Gastroesophageal sphincter (tissue), 4 donors: Measurements from ENCODE around the gene ENPEP. TPM values are rescaled to one million over a fixed set of nuclear protein-coding genes. Genes with fewer than 3 reads are reported as not detected.

Experiments used
- ATAC-seq: fragments of 150-250 bp; one replicate; pipeline ENCODE4 v1.9.1; 2016; ENCODE audit warnings: mild to moderate bottlenecking, moderate library complexity
- H3K27ac ChIP-seq, 4 donors: fragments of 200-600 bp; sonication (generic) in 3 of 4; 1 replicate in 3 of 4; 2 replicates in 1 of 4; pipeline ENCODE4 v1.5.1; 2016 to 2019
- H3K27me3 ChIP-seq: fragments of 200-600 bp; sonication (generic); one replicate; pipeline ENCODE4 v1.5.1; 2019
- H3K36me3 ChIP-seq, 2 donors: fragments of 200-600 bp; sonication (generic); one replicate each; pipeline ENCODE4 v1.5.1; 2019; ENCODE audit warnings: control low read depth in 1 of 2
- H3K4me1 ChIP-seq, 3 donors: fragments of 200-600 bp; sonication (generic); 1 replicate in 2 of 3; 2 replicates in 1 of 3; pipeline ENCODE4 v1.5.1; 2016 to 2019; ENCODE audit warnings: control low read depth in 2 of 3
- H3K4me3 ChIP-seq, 2 donors: fragments of 200-600 bp; sonication (generic); one replicate each; pipeline ENCODE4 v1.5.1; 2019; ENCODE audit warnings: mild to moderate bottlenecking in 1 of 2, moderate library complexity in 1 of 2
- H3K9me3 ChIP-seq, 3 donors: fragments of 200-600 bp; sonication (generic); one replicate each; pipeline ENCODE4 v1.5.1; 2017 to 2019; ENCODE audit warnings: control low read depth in 2 of 3
- EP300 ChIP-seq: sonication (generic); formaldehyde crosslinking; IDR thresholded peaks from one replicate; pipeline ENCODE4 v1.6.1; 2017; ENCODE audit warnings: antibody characterized with exemption, mild to moderate bottlenecking
- POLR2A ChIP-seq, 2 donors: fragments of 450-650 bp; IDR thresholded peaks; one replicate each; pipeline ENCODE4 v1.6.1; 2017; ENCODE audit warnings: antibody characterized with exemption in 2 of 2, mild to moderate bottlenecking in 2 of 2, moderate library complexity in 1 of 2
- POLR2AphosphoS5 ChIP-seq: sonication (generic); formaldehyde crosslinking; IDR thresholded peaks from one replicate; pipeline ENCODE4 v1.6.1; 2017; ENCODE audit warnings: antibody characterized with exemption
- WGBS, 2 donors: methylation state at CpG; one replicate each; pipeline ENCODE4 v1.1.5; 2018; ENCODE audit warnings: low coverage in 1 of 2; 5-methylcytosine and 5-hydroxymethylcytosine counted together
- total RNA-seq, 4 donors: library from RNA; depleted of rRNA; stranded (reverse); fragments of >200 nt; gene quantifications; one replicate each; pipeline ENCODE4 v1.1.0, GENCODE V29; 2016
- TF ChIP-seq, protein P1 (sequence below), 4 experiments: fragments of 200-600 bp in 2 of 4; fragments of 450-650 bp in 2 of 4; sonication (generic) in 1 of 4; IDR thresholded peaks; one replicate each; pipeline ENCODE4 v1.5.1; 2017 to 2019; ENCODE audit warnings: antibody characterized with exemption in 4 of 4, mild to moderate bottlenecking in 2 of 4, moderate library complexity in 2 of 4

ENPEP gene
- total RNA-seq, 4 donors from 2014 or later, result 2.9 to 7.0 (median 6.3) TPM

DNA sequence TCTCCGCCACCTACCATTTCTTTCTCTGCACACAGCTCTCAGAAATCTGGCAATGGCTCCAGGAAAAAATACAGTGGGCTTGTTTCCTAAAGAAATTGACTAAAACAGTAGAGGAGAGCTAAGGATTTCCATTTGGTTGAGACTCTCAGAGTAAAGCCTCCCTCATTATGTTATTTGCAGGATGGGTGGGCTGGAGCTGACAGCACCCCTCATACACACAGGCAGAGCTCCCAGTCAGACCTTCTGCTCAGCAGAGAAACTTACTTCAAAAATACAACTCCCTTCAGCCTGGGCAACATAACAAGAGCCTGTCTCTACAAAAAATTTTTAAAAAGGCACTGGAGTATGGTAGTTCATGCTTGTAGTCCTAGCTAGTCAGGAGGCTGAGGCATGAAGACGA is 44.9 kb downstream of the ENPEP start:
- TF ChIP-seq, protein P1, sequence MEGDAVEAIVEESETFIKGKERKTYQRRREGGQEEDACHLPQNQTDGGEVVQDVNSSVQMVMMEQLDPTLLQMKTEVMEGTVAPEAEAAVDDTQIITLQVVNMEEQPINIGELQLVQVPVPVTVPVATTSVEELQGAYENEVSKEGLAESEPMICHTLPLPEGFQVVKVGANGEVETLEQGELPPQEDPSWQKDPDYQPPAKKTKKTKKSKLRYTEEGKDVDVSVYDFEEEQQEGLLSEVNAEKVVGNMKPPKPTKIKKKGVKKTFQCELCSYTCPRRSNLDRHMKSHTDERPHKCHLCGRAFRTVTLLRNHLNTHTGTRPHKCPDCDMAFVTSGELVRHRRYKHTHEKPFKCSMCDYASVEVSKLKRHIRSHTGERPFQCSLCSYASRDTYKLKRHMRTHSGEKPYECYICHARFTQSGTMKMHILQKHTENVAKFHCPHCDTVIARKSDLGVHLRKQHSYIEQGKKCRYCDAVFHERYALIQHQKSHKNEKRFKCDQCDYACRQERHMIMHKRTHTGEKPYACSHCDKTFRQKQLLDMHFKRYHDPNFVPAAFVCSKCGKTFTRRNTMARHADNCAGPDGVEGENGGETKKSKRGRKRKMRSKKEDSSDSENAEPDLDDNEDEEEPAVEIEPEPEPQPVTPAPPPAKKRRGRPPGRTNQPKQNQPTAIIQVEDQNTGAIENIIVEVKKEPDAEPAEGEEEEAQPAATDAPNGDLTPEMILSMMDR (IDR thresholded peaks at IDR 0.05), result no peak
- TF ChIP-seq POLR2AphosphoS5 (no peak), EP300 (no peak), POLR2A (IDR thresholded peaks at IDR 0.05) (no peak)
- no peaks in the 10 kb centered on the region for H3K4me1 ChIP-seq
- H3K36me3 ChIP-seq, result no peaks in the 10 kb centered on the region
- no peaks in the 10 kb centered on the region for H3K9me3 ChIP-seq
- no peak for ATAC-seq
- no peak overlapping the region for H3K4me3 ChIP-seq
- WGBS, 2 donors, result 82 to 85% methylated on average over 2 of the region's 2 CpGs
- H3K27ac ChIP-seq, result no peak overlapping the region
- H3K27me3 ChIP-seq, result peaks cover 7% of the 10 kb centered on the region

DNA sequence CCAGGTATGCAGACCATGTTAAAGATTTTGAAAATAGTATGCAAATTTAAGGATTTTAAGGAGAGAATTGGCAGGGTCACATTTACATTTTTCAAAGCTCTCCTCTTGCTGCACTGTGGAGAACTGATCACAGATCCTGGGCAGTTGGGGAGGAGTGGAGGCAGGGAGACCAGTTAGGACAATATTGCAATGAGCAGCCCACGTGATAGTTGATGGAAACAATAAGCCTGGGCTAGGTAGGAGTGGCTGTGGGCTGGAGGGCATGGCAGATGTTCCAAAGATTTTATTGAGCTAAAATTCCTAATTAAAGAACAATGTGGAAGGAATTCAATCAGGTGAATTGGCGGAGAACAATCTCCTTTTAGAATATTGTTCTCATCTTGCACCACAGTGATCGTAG is 50.6 kb downstream of the ENPEP start:
- WGBS, 2 donors, result 83 to 100% methylated on average over 3 of the region's 3 CpGs
- Histone ChIP-seq H3K4me3 (no peak overlapping the region), H3K27me3 (no peaks in the 10 kb centered on the region), H3K27ac (no peak overlapping the region), H3K36me3 (no peaks in the 10 kb centered on the region), H3K4me1 (no peaks in the 10 kb centered on the region), H3K9me3 (no peaks in the 10 kb centered on the region)
- no peak for ATAC-seq
- no peak for TF ChIP-seq POLR2A (IDR thresholded peaks at IDR 0.05)
- TF ChIP-seq EP300, result no peak
- no peak for TF ChIP-seq POLR2AphosphoS5
- TF ChIP-seq, protein P1 (IDR thresholded peaks at IDR 0.05), result no peak

DNA sequence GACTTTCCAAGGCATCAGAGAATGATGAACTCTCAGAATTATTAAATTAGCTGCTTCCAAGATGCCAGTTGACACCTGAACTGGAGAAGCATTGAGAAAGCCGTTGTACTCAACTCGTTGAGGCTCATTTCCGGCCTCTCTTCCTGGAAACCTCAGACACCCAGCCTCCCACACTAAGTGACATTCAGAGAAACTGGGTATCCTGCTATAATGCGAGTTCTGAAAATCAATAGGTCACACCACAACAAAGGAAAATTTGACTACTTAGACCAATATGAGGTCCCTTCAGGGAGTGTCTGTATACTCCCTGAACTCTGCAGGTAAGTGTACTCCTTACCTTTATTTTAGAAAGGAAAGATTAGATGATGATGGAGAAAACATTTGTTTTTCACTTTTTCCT is 51.2 kb downstream of the ENPEP start:
- no peaks in the 10 kb centered on the region for H3K9me3 ChIP-seq
- H3K27ac ChIP-seq, result no peak overlapping the region
- H3K4me3 ChIP-seq, result no peak overlapping the region
- no peaks in the 10 kb centered on the region for H3K4me1 ChIP-seq
- ATAC-seq, result no peak
- H3K27me3 ChIP-seq, result no peaks in the 10 kb centered on the region
- TF ChIP-seq, protein P1 (IDR thresholded peaks at IDR 0.05), result no peak
- TF ChIP-seq EP300 (no peak), POLR2AphosphoS5 (no peak), POLR2A (IDR thresholded peaks at IDR 0.05) (no peak)
- H3K36me3 ChIP-seq, result no peaks in the 10 kb centered on the region
- WGBS, 2 donors, result 68 to 89% methylated on average over 4 of the region's 4 CpGs

DNA sequence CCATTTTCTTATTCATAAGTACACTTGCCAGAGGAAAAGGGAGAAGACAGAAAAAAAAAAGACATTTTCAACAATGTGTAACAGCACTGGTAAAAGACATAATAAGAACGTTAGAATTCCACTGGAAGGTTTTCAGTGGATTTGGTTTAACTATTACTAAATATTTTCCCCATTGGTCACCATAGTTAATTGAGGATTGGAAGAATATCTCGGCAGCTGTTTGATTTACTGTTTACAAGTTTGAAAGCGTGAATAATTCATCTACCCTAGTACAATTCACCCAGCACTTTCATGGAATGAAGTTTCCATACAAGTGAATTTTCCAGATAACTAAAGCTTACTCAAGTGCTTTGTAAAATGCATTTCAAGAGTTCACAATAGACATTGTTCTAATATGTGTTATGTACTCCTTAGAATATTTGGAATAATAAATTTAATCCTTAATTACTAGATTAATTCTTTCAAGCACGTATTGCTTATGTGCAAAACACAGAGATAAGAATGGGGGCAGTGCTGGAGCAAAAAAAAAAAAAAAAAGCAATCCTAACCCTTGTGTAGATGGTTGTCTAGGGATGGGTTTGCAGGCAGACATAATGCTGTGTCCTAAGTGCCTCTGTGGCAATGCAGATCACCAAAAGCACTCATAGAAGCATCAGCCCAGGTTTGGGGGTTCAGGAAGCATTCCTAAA is 57.1 kb downstream of the ENPEP start:
- no peaks in the 10 kb centered on the region for H3K9me3 ChIP-seq
- peaks cover 0 to 6% (median 0%) of the 10 kb centered on the region in 3 donors for H3K4me1 ChIP-seq
- peak overlapping the region in 1 of 4 donors; percentile 43 for H3K27ac ChIP-seq
- no peaks in the 10 kb centered on the region for H3K36me3 ChIP-seq
- TF ChIP-seq EP300, result no peak
- TF ChIP-seq, protein P1 (IDR thresholded peaks at IDR 0.05), result no peak
- no peak for TF ChIP-seq POLR2AphosphoS5
- TF ChIP-seq POLR2A (IDR thresholded peaks at IDR 0.05), result no peak
- ATAC-seq, result no peak
- 0 to 29% methylated on average over 3 to 4 of the region's 4 CpGs for WGBS, 2 donors
- no peak overlapping the region for H3K4me3 ChIP-seq
- H3K27me3 ChIP-seq, result no peaks in the 10 kb centered on the region

DNA sequence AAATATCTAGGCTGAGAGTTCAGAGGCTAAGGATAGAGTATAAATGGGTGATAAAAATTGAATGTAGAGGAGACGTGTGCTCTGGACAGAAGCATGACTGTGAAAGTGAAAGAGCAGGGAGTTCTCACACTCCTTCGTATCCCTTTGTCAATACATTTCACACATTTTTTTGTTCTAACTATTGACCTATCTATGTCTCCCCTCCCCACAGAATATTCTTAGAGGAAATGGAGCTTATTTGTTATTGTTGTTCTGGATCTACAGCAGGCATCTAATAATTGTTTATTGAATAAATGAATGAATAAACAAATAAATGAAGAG is 57.6 kb downstream of the ENPEP start:
- Histone ChIP-seq H3K4me1 (peaks cover 0 to 6% (median 0%) of the 10 kb centered on the region in 3 donors), H3K27me3 (no peaks in the 10 kb centered on the region), H3K9me3 (no peaks in the 10 kb centered on the region), H3K36me3 (no peaks in the 10 kb centered on the region), H3K4me3 (no peak overlapping the region), H3K27ac (peak overlapping the region in 1 of 4 donors; percentile 43)
- WGBS, 2 donors, result 47 to 50% methylated on average over 2 of the region's 2 CpGs
- no peak for ATAC-seq
- TF ChIP-seq, protein P1 (IDR thresholded peaks at IDR 0.05), result no peak
- TF ChIP-seq POLR2A (IDR thresholded peaks at IDR 0.05), result no peak
- no peak for TF ChIP-seq EP300
- no peak for TF ChIP-seq POLR2AphosphoS5
